ENCODE measurements around the gene PNPLA1. TPM values are rescaled to one million over a fixed set of nuclear protein-coding genes. Genes with fewer than 3 reads are reported as not detected.

PNPLA1 gene
- total RNA-seq, 1 experiment from 2014 or later, result not detected

- Mint-ChIP-seq H3K27me3 (ENCODE audit: low read depth) (no peaks in the 10 kb centered on the region), H3K36me3 (no peaks in the 10 kb centered on the region), H3K4me1 (peaks cover 10% of the 10 kb centered on the region), H3K27ac (no peak overlapping the region), H3K9me3 (no peaks in the 10 kb centered on the region), H3K4me3 (no peak overlapping the region)
- ATAC-seq (no peak), DNase-seq (ENCODE audit: low spot score) (no peak)
- CTCF ChIA-PET, result interaction anchor here (0.6 to 6.7 kb wide), 4 partner anchors 12 to 64 kb away, joined by 3 to 65 read pairs (median 4); no protein-coding TSS in a partner anchor
- no peak for TF ChIP-seq RORB (CRISPR knock-in tag; IDR thresholded peaks at IDR 0.05)
- TF ChIP-seq NFE2L1 (CRISPR knock-in tag; IDR thresholded peaks at IDR 0.05), result no peak
- TF ChIP-seq TP53 (CRISPR knock-in tag; IDR thresholded peaks at IDR 0.05), result no peak
- no peak for TF ChIP-seq ZNF671 (CRISPR knock-in tag; IDR thresholded peaks at IDR 0.05)
- TF ChIP-seq GABPB1 (CRISPR knock-in tag; IDR thresholded peaks at IDR 0.05), result peak; percentile 69
- no peak for TF ChIP-seq CBFB (CRISPR knock-in tag; IDR thresholded peaks at IDR 0.05; ENCODE audit: low read depth)
- no peak for TF ChIP-seq ATF2 (CRISPR knock-in tag; IDR thresholded peaks at IDR 0.05; ENCODE audit: borderline replicate concordance, low read depth)
- no peak for TF ChIP-seq NR2C2 (CRISPR knock-in tag; IDR thresholded peaks at IDR 0.05)
- no peak for TF ChIP-seq FOXP4 (CRISPR knock-in tag; IDR thresholded peaks at IDR 0.05)
- POLR2A ChIA-PET, result no interaction called here
Observed at GRCh38 chr6:36290668-36291620, 21.1 kb downstream of the PNPLA1 start.

- no peak for ATAC-seq
- Mint-ChIP-seq H3K27me3 (ENCODE audit: low read depth) (no peaks in the 10 kb centered on the region), H3K27ac (no peak overlapping the region), H3K36me3 (no peaks in the 10 kb centered on the region), H3K4me3 (no peak overlapping the region), H3K4me1 (peaks cover 10% of the 10 kb centered on the region), H3K9me3 (no peaks in the 10 kb centered on the region)
- ChIA-PET CTCF (interaction anchor here (0.5 to 6.7 kb wide), 3 partner anchors 11 to 287 kb away, joined by 6 to 65 read pairs (median 6); no protein-coding TSS in a partner anchor), POLR2A (no interaction called here)
- DNase-seq (ENCODE audit: low spot score), result no peak
- TF ChIP-seq E2F5 (CRISPR knock-in tag; IDR thresholded peaks at IDR 0.05) (no peak), SP1 (CRISPR knock-in tag; conservative IDR thresholded peaks at IDR 0.05) (no peak), MLX (CRISPR knock-in tag; IDR thresholded peaks at IDR 0.05) (no peak), PRRX2 (CRISPR knock-in tag; IDR thresholded peaks at IDR 0.05) (no peak), SMAD4 (CRISPR knock-in tag; IDR thresholded peaks at IDR 0.05) (no peak), FOXP4 (CRISPR knock-in tag; IDR thresholded peaks at IDR 0.05) (no peak), ZNF121 (CRISPR knock-in tag; IDR thresholded peaks at IDR 0.05) (no peak), ZNF317 (CRISPR knock-in tag; IDR thresholded peaks at IDR 0.05; ENCODE audit: borderline replicate concordance, low read depth) (no peak), CDX4 (CRISPR knock-in tag; IDR thresholded peaks at IDR 0.05; ENCODE audit: borderline replicate concordance) (no peak), TP53 (CRISPR knock-in tag; IDR thresholded peaks at IDR 0.05) (no peak), TEAD1 (CRISPR knock-in tag; IDR thresholded peaks at IDR 0.05) (no peak), HMGXB4 (CRISPR knock-in tag; IDR thresholded peaks at IDR 0.05) (no peak), ATF1 (CRISPR knock-in tag; IDR thresholded peaks at IDR 0.05) (no peak), CTCF (IDR thresholded peaks at IDR 0.05) (no peak), SOX15 (CRISPR knock-in tag; IDR thresholded peaks at IDR 0.05) (no peak), ZNF423 (CRISPR knock-in tag; IDR thresholded peaks at IDR 0.05) (no peak), ZNF416 (CRISPR knock-in tag; IDR thresholded peaks at IDR 0.05) (no peak)
Observed at GRCh38 chr6:36292170-36292569, 22.3 kb downstream of the PNPLA1 start.

Measured in WTC11 (cell line).